Activated naive CD4-positive, alpha-beta T cell treated with anti-CD3 and anti-CD28 coated beads, Interleukin-2, amount 50 U/mL, for 16 hours (primary cell): ENCODE data around the gene ALDOA.

Experiments used
- DNase-seq: peaks from one replicate; pipeline ENCODE4 v3.0.0-alpha.2; 2020

The ALDOA gene

GRCh38 chr16:30070490-30070889 lies 4.9 kb downstream of the ALDOA start:
- no peak for DNase-seq

DNA sequence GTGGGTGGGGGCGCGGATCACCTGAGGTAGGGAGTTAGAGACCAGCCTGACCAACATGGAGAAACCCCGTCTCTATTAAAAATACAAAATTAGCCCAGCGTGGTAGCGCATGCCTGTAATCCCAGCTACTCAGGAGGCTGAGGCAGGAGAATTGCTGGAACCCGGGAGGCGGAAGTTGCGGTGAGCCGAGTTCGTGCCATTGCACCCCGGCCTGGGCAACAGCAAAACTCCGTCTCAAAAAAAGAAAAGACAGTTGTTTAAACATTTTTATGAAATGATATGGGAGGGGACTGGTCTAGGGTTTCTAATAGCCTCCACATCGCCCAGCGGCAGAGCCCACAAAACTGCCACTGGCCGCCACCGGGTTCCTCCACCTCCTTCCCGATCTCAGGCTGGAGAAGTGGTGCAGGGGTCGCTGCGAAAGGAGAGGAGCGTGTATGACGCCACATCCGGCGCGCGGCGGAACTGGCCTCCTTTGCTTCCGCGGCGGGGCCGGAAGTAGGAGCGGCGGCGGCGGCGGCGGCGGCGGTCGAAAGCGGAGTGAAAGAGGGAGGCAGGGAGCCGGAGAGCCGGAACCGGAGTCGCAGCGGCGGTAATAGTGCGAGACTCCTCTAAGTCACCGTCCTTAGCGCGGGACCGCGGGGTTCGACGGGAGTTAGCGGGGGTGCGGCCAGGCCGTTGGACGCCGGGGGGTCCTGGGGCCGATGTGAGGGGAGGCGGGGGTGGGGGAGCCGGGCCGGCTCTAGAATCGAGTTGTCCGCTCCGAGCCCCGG lies 10.1 kb downstream of the ALDOA start, which contains the start of gene PPP4C:
Gene PPP4C, plus strand, starts transcription at position 492 of the 773 bp plus-strand sequence. CDS start 384 bp downstream, outside the sequence.
- peak; percentile 91 for DNase-seq

DNA sequence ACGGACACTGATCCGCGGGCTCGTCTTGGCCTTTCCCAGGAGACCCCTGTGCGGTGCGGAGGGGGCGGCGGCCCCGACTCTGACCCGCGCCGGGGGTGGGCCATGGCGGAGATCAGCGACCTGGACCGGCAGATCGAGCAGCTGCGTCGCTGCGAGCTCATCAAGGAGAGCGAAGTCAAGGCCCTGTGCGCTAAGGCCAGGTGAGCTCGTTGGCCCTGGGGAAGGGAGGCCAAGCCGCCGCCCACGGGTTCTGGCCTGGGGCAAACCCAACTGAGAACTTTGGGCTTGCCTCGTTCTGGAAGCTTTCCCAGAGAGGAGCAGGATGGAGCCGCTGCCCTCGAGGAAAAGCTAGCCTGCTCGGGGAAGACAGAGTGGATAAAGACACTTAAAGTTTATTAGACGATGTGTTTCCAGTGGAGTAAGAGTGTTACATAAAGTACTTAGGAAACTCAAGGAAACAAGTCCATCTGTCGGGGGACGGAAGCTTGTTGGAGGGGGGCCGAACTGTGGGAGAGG lies 10.8 kb downstream of the ALDOA start:
- no peak for DNase-seq

DNA sequence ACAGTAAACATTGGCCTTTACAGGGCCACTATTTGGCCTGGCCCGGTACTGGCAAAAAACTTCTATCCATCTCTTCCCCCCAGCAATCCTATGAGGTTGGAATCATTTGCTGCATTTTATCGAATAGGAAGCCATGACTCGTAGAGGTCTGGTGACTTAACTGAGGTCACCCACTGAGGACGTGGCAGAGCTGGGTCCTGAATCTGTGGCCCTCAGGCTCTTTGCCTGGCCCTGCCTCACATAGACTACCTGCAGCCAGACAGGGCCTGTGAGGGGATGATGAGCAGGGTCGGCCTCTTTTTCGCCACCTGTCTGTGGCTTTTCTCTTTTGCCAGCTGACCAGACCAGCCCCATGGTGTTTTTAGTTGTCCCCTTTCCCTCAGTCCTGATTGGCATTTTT lies 12.1 kb downstream of the ALDOA start:
- no peak for DNase-seq

- DNase-seq = no peak
Measured at GRCh38 chr16:30078744-30079143, 13.2 kb downstream of the ALDOA start.

- DNase-seq = no peak
Measured at GRCh38 chr16:30079480-30079879, 13.9 kb downstream of the ALDOA start.

DNA sequence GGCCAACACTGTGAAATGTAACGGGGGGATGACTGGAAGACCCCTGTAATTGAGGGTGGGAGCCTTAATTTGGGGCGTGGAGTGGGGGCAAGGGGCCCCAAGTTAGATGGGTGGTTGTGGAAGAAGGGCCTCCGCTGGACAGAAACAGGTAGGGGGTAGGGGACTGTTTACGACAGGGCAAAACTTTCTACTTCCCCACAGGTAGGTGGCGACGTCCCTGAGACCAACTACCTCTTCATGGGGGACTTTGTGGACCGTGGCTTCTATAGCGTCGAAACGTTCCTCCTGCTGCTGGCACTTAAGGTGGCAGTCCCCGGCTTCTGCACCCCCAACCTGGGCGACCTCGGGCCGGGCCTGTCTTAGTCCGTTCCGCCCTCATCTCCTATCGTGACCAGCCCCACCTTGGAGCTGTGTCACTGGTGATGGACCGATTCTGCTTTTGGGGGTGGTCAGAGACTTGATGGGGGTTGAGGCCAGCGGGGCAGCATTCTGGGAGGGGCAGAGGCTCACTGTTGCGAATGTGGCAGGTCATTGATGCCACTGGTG lies 17.1 kb downstream of the ALDOA start:
- DNase-seq = no peak

DNA sequence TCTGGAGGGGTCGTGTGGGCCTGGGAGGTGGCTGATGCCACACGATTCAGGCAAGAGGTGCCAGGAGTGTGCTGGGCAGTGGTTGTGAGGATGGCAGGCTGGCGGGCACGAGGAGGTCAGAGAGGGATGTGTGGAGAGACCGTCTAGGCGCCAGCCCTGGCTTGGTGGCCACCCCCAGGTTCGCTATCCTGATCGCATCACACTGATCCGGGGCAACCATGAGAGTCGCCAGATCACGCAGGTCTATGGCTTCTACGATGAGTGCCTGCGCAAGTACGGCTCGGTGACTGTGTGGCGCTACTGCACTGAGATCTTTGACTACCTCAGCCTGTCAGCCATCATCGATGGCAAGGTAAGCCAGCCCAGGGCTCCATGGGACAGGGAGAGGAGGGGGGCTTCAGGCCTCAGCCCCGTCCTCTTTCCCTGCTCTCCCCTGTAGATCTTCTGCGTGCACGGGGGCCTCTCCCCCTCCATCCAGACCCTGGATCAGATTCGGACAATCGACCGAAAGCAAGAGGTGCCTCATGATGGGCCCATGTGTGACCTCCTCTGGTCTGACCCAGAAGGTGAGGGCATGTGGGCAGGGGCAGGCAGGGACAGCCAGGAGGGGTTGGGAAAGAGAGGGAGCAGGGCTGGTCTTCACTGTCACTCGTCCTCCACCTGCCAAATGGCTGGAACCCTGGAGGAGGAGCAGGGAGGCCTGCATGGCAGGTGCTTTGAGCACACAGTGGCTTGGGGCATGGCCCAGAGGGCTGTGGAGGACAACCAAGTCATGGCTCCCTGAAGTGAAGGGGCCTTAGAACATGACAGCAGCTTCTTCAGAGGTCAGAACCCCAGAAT lies 17.9 kb downstream of the ALDOA start:
- DNase-seq = no peak

GRCh38 chr16:30084096-30084815 lies 18.7 kb downstream of the ALDOA start:
- DNase-seq = no peak

- DNase-seq = no peak
Measured at GRCh38 chr16:30084816-30085159, 19.2 kb downstream of the ALDOA start.

DNA sequence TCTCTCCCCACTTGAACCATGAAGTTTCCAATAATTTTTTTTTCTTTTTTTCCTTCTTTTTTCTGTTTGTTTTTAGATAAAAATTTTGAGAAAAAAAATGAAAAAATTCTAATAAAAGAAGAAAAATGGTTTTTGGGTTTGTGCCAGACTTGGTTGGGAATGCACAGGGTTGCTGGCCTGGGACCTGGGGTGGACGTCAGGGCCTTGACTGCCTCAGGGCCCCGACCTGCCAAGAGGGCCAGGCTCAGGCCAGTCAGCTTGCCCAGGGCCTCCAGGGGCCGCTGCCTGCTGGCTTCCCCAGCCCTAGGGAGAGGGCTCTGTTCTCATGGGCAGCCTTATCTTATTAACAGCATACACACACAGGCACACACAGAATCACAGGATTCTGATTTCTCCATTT lies 19.7 kb downstream of the ALDOA start:
- DNase-seq = no peak

- DNase-seq = no peak
Measured at GRCh38 chr16:30085820-30086219, 20.3 kb downstream of the ALDOA start.

DNA sequence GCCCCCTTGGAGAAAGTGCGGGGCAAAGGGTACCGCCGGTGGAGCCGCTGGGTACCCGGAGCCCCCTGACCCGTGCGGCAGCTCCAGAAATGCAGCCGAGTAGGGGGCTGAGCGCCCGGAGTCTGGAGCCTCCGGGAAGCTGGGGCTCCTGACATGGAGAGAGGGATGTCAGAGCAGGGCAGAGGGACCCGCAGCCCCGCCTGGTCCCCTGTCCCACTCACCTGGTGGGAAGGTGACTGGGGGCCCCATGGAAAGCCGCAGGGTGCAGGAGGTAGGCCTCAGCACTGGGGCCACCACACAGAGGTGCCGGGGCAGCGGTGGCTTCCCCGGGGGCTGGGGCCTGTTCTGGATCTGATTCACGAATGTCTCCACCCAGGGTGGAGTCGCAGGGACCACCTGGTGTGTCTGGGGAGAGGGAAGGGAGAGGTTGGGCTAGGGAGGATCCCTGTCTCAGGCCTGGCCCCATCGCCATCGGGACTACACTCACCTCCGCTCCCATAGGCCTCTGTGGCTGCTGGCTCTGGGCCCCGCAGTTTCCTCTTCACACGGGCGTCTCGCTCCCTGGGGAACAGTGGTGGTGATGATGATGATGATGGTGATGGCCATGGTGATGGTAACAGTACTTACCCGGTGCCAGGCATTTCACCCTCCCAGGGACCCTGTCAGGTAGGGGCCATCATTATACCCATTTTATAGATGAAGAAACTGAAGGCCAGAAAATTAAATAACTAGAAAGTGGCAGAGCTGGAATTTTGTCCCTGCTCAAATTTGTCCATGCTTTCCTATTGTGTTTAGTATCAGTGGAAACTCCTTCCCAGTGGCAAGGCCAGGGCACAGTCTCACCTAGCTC lies 21.0 kb downstream of the ALDOA start:
- no peak for DNase-seq

- no peak for DNase-seq
Measured at GRCh38 chr16:30087181-30087898, 21.8 kb downstream of the ALDOA start.

- DNase-seq = no peak
Measured at GRCh38 chr16:30088237-30088831, 22.8 kb downstream of the ALDOA start.

DNA sequence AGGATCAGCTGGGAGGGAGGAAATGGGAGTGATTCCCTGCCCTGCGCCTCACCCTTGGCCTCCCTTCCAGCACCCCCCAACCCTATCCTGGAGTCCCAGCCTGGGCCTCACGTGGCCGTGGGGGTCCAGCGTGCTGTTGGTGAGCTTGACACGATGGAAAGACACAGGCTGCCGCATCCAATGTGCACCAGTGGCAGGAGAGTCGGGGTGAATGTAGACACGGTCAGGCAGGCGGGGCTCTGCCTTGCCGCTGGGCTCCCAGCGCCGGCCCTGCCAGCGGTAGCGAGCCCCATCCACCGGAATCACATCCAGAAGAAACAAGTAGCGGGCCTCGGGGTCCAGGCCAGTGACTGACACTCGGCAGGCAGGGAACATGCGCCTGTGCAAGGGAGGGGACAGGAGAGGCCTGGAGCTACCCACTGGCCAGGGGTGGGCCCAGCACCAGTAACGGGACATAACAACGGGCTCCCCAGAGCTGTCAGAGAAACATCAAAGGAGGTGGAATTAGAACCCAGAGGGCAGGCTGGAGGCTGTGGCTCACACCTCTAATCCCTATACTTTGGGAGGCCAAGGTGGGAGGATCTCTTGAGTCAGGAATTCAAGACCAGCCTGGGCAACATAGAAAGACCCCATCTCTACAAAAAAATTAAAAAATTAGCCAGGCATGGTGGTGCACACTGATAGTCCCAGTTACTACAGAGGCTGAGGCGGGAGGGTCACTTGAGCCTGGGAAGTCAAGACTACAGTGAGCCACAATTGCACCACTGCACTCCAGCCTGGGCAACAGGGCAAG lies 23.5 kb downstream of the ALDOA start:
- no peak for DNase-seq

DNA sequence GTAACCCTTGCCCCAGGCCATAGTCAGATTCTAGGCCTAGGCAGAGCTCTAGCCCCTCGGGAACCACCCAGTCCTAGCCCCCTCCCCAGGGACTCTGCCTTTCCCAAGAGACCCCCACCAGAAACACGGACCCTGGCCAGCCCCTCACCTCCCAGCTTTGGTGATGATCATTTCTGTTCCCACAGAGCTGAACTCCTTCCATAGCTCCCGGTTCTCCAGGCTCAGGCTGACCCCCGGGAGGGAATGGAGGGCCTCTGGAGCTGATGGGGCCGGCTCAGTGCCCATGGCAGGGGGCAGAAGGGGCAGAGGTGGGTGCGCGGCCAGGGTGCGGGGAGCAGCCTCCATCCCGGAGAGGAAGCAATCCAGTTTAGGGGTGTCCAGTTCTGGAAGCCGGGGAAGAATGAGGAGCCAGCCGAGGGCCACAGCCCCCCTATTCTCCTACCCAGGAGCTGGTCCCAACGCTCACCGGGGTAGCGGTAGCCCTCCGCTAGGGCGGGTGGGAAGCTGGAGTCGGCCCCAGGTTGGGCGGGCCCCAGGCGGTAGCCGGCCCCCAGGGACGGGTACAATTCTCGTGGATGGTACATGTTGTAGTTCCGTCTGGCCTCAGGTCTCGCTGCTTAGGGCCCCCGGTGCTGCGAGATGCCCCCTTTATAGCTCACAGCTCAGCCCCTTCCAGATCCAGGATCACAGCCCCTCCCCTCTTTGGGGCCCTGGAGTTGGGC lies 25.2 kb downstream of the ALDOA start:
- no peak for DNase-seq

- DNase-seq = peak; percentile 94
Measured at GRCh38 chr16:30091474-30092372, 26.2 kb downstream of the ALDOA start, which contains the start of gene TBX6. Gene TBX6, minus strand, starts transcription at chr16:30091924. Its CDS starts 731 bp downstream, at chr16:30091193.
